Inflammatory macrophage treated with lipopolysaccharide for 1 hour (primary cell): Measurements from ENCODE around the gene JMJD7.

Source experiments
- DNase-seq, 2 donors: peaks; one replicate each; pipeline ENCODE4 v3.0.0-alpha.2; 2020 to 2022

JMJD7 gene

GRCh38 chr15:41848631-41849030, 20.7 kb downstream of the JMJD7 start:
- DNase-seq, result peak in 1 of 2 donors; percentile 15

DNA sequence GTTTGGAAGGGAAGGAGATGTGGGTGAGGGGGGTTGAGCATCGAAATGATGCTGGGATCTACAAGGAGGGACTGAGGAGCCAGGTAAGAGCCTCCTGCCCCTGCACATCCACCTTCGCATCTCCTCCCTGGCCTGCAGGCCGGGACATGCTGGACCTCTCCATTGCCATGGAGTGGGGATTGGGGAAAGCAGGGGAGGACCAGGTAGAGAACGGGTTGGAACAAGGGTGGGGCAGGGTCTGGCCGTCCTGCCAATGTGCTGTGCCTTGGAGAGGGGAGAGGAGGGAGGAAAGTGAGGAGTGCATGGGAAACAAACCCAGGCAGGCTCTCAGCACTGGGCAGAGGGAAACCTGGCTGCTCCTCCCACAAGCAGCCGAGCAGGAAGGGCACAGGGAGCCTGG, 21.3 kb downstream of the JMJD7 start:
- DNase-seq, result no peak

DNA sequence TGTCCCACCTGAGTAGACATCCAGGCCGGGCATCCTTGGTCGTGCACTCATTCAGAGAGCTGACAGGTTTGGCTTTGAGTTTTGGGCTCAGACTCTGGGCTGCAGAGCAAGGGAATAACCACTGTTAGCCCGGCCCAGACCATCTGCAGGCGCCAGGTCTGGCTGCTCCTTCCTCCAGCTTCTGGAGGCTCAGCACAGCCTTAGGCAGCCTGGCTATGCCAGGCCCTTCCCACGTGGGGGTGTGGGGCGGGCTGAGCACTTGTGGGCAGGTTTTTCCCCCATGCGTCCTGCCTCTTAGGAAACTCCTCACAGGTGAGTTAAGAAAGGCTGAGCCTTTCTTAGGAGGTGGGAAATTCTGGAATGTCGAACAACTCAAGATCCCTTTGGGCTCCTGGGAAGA, 22.0 kb downstream of the JMJD7 start:
- no peak for DNase-seq

- no peak for DNase-seq
These were observed 22.7 kb downstream of the JMJD7 start for GRCh38 chr15:41850482-41851166.

- no peak for DNase-seq
These were observed 23.3 kb downstream of the JMJD7 start for GRCh38 chr15:41851167-41851523.

GRCh38 chr15:41851755-41852370, 24.0 kb downstream of the JMJD7 start:
- no peak for DNase-seq

- no peak for DNase-seq
These were observed 25.1 kb downstream of the JMJD7 start for GRCh38 chr15:41852736-41853590.

- DNase-seq, result no peak
These were observed 25.9 kb downstream of the JMJD7 start for GRCh38 chr15:41853831-41854230.

DNA sequence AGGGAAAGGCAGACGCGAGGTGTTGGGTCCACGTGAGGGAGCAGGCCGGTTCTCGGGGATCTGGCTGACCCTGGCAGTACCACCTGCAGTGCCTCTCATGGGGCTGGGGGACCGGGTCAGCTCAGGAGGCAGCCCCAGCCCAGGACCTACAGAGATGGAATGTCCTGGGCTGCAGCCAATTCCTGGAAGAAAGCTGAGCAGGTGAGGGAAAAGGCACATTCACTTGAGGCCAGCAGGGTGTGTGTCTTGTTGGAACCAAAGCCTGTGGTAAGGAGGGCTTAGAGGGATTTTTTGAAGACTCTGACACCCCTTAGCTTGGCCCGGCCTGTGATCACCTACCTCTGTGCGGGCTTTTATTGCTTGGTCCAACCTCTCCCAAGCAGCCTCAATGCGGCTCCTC, 26.6 kb downstream of the JMJD7 start:
- DNase-seq, result no peak

GRCh38 chr15:41855261-41855961, 27.5 kb downstream of the JMJD7 start:
- DNase-seq, result no peak

DNA sequence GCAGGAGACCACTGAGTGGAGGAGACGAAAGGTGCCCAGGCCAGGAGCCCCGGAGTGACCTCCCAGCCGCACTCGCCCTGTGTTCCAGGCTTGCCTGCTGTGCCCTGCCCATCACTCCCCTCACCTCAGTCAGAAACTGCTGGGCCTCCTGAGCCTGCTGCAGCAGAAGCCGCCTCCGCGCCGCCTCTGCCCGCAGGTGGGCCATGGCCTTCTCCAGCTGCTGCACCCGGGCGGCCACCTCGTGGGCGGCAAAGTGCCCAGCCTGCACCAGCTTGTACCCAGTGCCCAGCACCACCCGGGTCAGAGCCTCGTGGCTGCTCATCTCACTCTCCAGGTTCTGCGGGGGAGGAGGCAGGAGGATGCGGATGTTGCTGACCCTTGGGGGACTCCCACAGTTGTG, 28.4 kb downstream of the JMJD7 start:
- DNase-seq, result no peak

DNA sequence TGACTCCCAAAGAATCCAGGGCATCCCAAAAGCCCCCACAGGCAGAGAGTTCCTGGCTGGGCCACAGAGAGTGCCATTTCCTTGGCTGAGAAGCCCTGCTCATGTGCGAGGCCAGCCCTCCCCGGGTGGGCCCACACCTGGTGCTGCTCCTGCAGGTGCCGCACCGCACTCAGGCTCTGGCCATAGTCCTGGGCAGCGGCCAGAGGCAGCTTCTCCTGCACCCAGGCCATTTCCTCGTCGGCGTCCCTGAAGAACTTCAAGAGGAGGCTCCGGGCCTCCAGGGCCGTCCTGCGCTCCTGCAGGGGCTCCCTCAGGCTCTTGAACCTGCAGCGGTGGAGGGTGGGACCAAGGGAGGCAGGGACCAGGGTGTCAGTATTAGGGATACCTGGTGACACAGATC, 28.8 kb downstream of the JMJD7 start:
- no peak for DNase-seq

GRCh38 chr15:41857316-41857715, 29.4 kb downstream of the JMJD7 start:
- no peak for DNase-seq

GRCh38 chr15:41858756-41859155, 30.9 kb downstream of the JMJD7 start:
- DNase-seq, result no peak

- DNase-seq, result peak; percentile 31 to 37
These were observed 32.3 kb downstream of the JMJD7 start for GRCh38 chr15:41860049-41860828.

DNA sequence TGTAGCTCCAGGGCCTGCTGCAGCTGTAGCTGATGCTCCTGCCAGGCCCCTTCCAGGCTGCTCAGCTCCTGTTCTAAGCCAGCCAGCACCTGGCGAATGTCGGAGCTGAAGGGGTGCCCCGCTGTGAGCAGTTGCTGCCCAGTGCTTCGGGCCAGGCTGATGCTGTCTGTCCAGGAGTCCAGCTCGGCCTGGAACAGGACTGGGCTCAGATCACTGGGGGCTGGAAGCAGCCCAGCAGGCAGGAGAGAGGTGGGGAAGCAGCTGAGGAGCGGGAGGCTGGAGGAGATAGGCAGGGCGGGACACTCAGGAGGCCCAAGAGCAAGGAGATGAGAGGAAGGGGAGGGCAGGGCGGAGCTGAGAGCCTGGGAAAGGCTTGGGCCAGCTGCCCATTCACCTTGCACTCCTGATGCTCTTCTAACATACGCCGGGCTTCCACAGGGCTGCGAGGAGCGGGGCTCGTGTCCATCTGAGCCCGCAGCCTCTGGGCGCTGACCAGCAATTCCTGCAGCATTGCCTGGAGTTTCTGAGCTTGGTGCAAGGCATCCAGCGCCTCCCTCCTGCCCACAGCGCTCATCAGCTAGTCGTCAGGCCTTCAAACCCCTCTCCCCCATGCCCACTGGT, 34.0 kb downstream of the JMJD7 start:
- no peak for DNase-seq

DNA sequence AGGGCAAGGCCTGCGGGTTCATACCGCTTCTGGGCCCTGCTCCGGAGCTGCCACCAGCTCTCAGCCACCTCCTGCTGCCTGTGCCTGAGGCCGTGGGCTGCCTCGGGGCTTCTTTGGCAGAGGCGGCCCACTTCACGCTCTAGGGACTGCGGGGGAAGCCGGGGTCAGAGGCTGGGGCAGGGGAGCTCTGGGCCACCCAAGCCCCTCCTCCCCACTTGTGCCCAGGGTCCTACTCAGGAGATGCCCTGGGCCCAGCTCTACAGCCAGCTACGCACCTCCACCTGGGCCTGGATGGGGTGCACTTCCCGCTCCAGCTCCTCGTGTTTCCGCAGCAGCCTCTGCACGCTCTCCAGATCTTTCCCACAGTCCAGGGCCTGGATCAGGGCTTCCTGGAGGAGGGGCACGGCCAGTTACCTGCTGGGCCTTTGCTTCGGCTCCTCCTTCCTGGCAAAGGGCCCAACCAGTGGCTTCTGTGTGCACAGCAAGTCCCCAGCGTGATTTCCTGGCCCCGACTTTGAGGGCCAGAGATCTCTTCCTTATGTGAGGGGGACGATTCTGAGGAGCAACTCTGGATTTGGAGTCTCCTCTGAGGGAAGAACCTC, 34.7 kb downstream of the JMJD7 start:
- no peak for DNase-seq

- no peak for DNase-seq
These were observed 37.7 kb downstream of the JMJD7 start for GRCh38 chr15:41865490-41866055.

GRCh38 chr15:41866263-41866703, 38.4 kb downstream of the JMJD7 start:
- no peak for DNase-seq

GRCh38 chr15:41866872-41867579, 39.1 kb downstream of the JMJD7 start:
- no peak for DNase-seq

- no peak for DNase-seq
These were observed 40.4 kb downstream of the JMJD7 start for GRCh38 chr15:41868321-41868720.
